Fibroblast of lung (primary cell): ENCODE data around the gene KLHDC4. TPM values are rescaled to one million over a fixed set of nuclear protein-coding genes. Genes with fewer than 3 reads are reported as not detected.

ENCODE experiments used
- DNase-seq, 2 donors: peaks; one replicate each; pipeline versions ENCODE4 v3.0.0 to v3.0.0-alpha.2; 2010; ENCODE audit warnings: low read depth in 2 of 2
- H2AFZ ChIP-seq: 2 replicates; pipeline ENCODE4 v1.5.1; 2012; ENCODE audit warnings: low read length, control low read depth, inconsistent platforms
- H3K27ac ChIP-seq: 2 replicates; pipeline ENCODE4 v1.5.1; 2011; ENCODE audit warnings: low read length, control low read depth; ENCODE audit not compliant: insufficient read depth
- H3K27me3 ChIP-seq: 2 replicates; pipeline ENCODE4 v1.5.1; 2011; ENCODE audit warnings: mild to moderate bottlenecking, low read length; ENCODE audit not compliant: control insufficient read depth, insufficient read depth
- H3K36me3 ChIP-seq: 2 replicates; pipeline ENCODE4 v1.5.1; 2011; ENCODE audit warnings: low read length; ENCODE audit not compliant: control insufficient read depth, insufficient read depth
- H3K4me1 ChIP-seq: 2 replicates; pipeline ENCODE4 v1.5.1; 2011; ENCODE audit warnings: low read length; ENCODE audit not compliant: control insufficient read depth, insufficient read depth; ENCODE audit errors: extremely low read depth
- H3K4me2 ChIP-seq: 2 replicates; pipeline ENCODE4 v1.5.1; 2011; ENCODE audit warnings: low read length, control low read depth; ENCODE audit not compliant: insufficient read depth; ENCODE audit errors: extremely low read depth
- H3K4me3 ChIP-seq, 4 experiments: fragments of 200-600 bp in 1 of 4; sonication (generic) in 1 of 4; replicated peaks in 1 of 4; 2 replicates each; pipeline ENCODE4 v1.5.1; 2011 to 2016; ENCODE audit warnings: low read length in 4 of 4, low read depth in 3 of 4, mild to moderate bottlenecking in 3 of 4, control low read depth in 2 of 4, inconsistent platforms in 1 of 4, mixed read lengths in 1 of 4; ENCODE audit not compliant: insufficient read depth in 1 of 4; ENCODE audit errors: control extremely low read depth in 1 of 4
- H3K79me2 ChIP-seq: 2 replicates; pipeline ENCODE4 v1.5.1; 2012; ENCODE audit warnings: mild to moderate bottlenecking, low read length, inconsistent platforms; ENCODE audit not compliant: control insufficient read depth, insufficient read depth
- H3K9ac ChIP-seq: 2 replicates; pipeline ENCODE4 v1.5.1; 2011; ENCODE audit warnings: mild to moderate bottlenecking, low read length, control low read depth; ENCODE audit not compliant: insufficient read depth
- H3K9me3 ChIP-seq: 2 replicates; pipeline ENCODE4 v1.5.1; 2012; ENCODE audit warnings: low read depth, low read length; ENCODE audit not compliant: control insufficient read depth, insufficient read depth
- H4K20me1 ChIP-seq: 2 replicates; pipeline ENCODE4 v1.5.1; 2011; ENCODE audit warnings: low read length; ENCODE audit not compliant: control insufficient read depth, insufficient read depth; ENCODE audit errors: extremely low read depth
- CTCF ChIP-seq, 2 donors: IDR thresholded peaks in 1 of 2; conservative IDR thresholded peaks in 1 of 2; 1 replicate in 1 of 2; 2 replicates in 1 of 2; pipeline ENCODE4 v1.5.1; 2011 to 2012; ENCODE audit warnings: low read length in 2 of 2, control low read depth in 1 of 2, inconsistent platforms in 1 of 2, low read depth in 1 of 2, mild to moderate bottlenecking in 1 of 2
- EZH2 ChIP-seq: IDR thresholded peaks from 2 replicates; pipeline ENCODE4 v1.5.1; 2012; ENCODE audit warnings: low read length, control low read depth, mild to moderate bottlenecking; ENCODE audit errors: missing control alignments
- polyA plus RNA-seq, 2 donors: library from polyadenylated mRNA; depleted of rRNA in 1 of 2; stranded (reverse) in 1 of 2; unstranded in 1 of 2; fragments of >200 nt; gene quantifications; 2 replicates each; pipeline ENCODE4 v1.2.1, GENCODE V29; 2011 to 2012; ENCODE audit warnings: missing spikeins in 1 of 2
- total RNA-seq: library from RNA; depleted of rRNA; stranded (reverse); fragments of >200 nt; gene quantifications from 2 replicates; pipeline ENCODE4 v1.2.1, GENCODE V29; 2014

The KLHDC4 gene
- total and polyA plus RNA-seq, 2 donors (not counting 1 experiment from before 2014, with no cell fraction given): 7.3 to 17.8 TPM

- DNase-seq: no peak
- no peaks in the 10 kb centered on the region for H3K9me3 ChIP-seq
Measured at GRCh38 chr16:87689956-87690465, 75.8 kb downstream of the KLHDC4 start.

GRCh38 chr16:87688876-87689815 is 76.6 kb downstream of the KLHDC4 start:
- no peaks in the 10 kb centered on the region for H3K79me2 ChIP-seq
- no peaks in the 10 kb centered on the region for H3K27me3 ChIP-seq
- H3K9ac ChIP-seq: no peak overlapping the region
- no peak overlapping the region for H3K27ac ChIP-seq
- no peak for DNase-seq
- H3K9me3 ChIP-seq: no peaks in the 10 kb centered on the region
- H3K36me3 ChIP-seq: no peaks in the 10 kb centered on the region
- no peak for TF ChIP-seq EZH2
- TF ChIP-seq CTCF (conservative IDR thresholded peaks at IDR 0.05 in 1 of 2, IDR thresholded peaks at IDR 0.05 in 1 of 2; ENCODE audit: low read depth in 1 of 2, low read length in 2 of 2): no peak
- H2AFZ ChIP-seq: no peak overlapping the region
- no peaks in the 10 kb centered on the region for H3K4me1 ChIP-seq
- no peak overlapping the region for H3K4me3 ChIP-seq
- no peak overlapping the region for H3K4me2 ChIP-seq
- no peaks in the 10 kb centered on the region for H4K20me1 ChIP-seq

More at GRCh38 chr16:87689956-87690465, 75.8 kb downstream of the KLHDC4 start:
- no peaks in the 10 kb centered on the region for H4K20me1 ChIP-seq
- no peaks in the 10 kb centered on the region for H3K79me2 ChIP-seq
- H3K4me3 ChIP-seq: no peak overlapping the region
- no peak overlapping the region for H2AFZ ChIP-seq
- TF ChIP-seq CTCF (conservative IDR thresholded peaks at IDR 0.05 in 1 of 2, IDR thresholded peaks at IDR 0.05 in 1 of 2; ENCODE audit: low read depth in 1 of 2, low read length in 2 of 2): no peak
- TF ChIP-seq EZH2: no peak
- H3K4me2 ChIP-seq: no peak overlapping the region
- no peaks in the 10 kb centered on the region for H3K36me3 ChIP-seq
- H3K9ac ChIP-seq: no peak overlapping the region
- no peaks in the 10 kb centered on the region for H3K27me3 ChIP-seq
- no peak overlapping the region for H3K27ac ChIP-seq
- H3K4me1 ChIP-seq: no peaks in the 10 kb centered on the region

DNA sequence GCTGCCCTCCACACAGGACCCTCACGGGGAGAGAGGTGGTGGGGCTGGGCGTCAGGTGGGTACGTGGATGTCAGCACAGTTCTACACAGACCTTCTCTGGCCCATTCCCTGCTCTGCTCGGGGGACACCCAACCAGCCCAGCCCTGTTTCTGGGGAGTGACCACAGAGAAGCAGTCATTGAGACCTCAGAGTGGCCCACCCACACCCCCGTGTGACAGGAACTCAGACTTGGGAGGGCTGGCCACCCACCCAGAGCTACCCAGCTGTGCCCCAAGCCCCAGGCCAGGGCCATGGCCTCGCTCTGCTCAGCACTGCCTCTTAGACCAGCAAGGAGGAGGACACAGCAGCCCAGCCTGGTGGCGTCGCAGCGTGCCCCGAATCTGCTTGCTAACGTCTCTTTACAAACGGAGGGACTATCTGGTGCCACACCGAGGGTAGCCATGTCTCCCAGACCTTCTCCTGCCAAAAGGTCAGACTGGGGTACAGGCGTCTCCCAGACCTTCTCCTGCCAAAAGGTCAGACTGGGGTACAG is 77.7 kb downstream of the KLHDC4 start:
- H3K36me3 ChIP-seq: no peaks in the 10 kb centered on the region
- TF ChIP-seq EZH2 (no peak), CTCF (conservative IDR thresholded peaks at IDR 0.05 in 1 of 2, IDR thresholded peaks at IDR 0.05 in 1 of 2; ENCODE audit: low read depth in 1 of 2, low read length in 2 of 2) (no peak)
- H2AFZ ChIP-seq: no peak overlapping the region
- H3K9me3 ChIP-seq: no peaks in the 10 kb centered on the region
- H3K4me3 ChIP-seq: no peak overlapping the region
- H3K27ac ChIP-seq: no peak overlapping the region
- H3K4me2 ChIP-seq: no peak overlapping the region
- H3K27me3 ChIP-seq: no peaks in the 10 kb centered on the region
- no peaks in the 10 kb centered on the region for H4K20me1 ChIP-seq
- DNase-seq: no peak
- H3K79me2 ChIP-seq: no peaks in the 10 kb centered on the region
- H3K9ac ChIP-seq: no peak overlapping the region
- no peaks in the 10 kb centered on the region for H3K4me1 ChIP-seq
